ENCODE results near the gene KHDC1. TPM values are rescaled to one million over a fixed set of nuclear protein-coding genes. Genes with fewer than 3 reads are reported as not detected.

KHDC1 gene
- total and polyA plus RNA-seq, 2 of the 8 experiments (the other 6 are each of a cell fraction or from before 2014, with no cell fraction given), result 4.3 to 7.3 TPM

DNA sequence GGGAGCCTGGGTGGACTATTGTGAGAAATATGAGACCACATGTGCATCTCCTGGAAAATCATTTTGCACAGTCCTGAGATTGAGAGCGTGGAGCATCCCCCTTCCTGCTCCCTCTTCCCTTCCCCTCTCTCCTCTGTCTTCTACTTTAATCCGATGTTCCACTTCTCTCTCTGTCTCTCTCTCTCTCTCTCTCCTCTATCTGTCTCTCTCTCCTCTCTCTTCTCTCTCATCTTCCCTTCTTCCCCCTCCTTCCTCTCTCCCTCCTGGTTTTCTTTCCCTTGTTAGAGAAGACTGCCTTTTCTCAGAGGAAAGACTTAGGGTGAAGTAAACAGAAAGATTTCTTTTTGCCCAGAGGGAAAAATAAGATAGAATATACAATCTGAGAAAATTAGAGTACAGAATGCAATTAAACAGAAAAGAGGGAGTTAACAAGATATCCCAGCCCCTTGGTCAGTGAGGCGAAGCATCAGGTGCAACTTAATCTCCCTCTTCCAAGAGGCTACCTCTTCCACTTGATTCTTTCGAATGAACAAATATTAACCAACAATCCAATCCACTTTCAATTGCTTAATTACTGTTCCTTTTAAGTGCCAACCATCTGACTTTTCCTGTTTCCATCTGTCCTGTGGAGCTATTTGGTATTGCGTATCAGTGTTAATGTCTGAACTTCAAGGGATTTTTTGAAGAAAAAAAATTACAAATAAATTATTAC is 14.6 kb downstream of the KHDC1 start:
- no peak overlapping the region for H3K9ac ChIP-seq (replicated peaks in 1 of 4; ENCODE audit: extremely low read depth in 1 of 4, low read depth in 3 of 4, low read length in 3 of 4)
- H3K14ac ChIP-seq (ENCODE audit: insufficient read length), result no peak overlapping the region
- CTCF ChIA-PET (ENCODE audit: partially characterized antibody), result interaction anchor here (1.2 kb wide), 2 partner anchors 67 to 84 kb away, joined by 3 read pairs; no protein-coding TSS in a partner anchor
- DNase-seq (ENCODE audit: low read depth in 1 of 2, low spot score in 2 of 2), result no peak
- H3K27me3 ChIP-seq (replicated peaks in 1 of 4; ENCODE audit: control insufficient read depth in 3 of 4, extremely low read depth in 1 of 4, insufficient read depth in 3 of 4, low read length in 3 of 4), result no peaks in the 10 kb centered on the region
- no peak for FAIRE-seq
- H3K79me1 ChIP-seq (ENCODE audit: low read depth, low read length), result no peaks in the 10 kb centered on the region
- no peak overlapping the region for H3K4me2 ChIP-seq (ENCODE audit: insufficient read depth in 1 of 2, low read depth in 2 of 2, low read length in 2 of 2)
- H3K4me3 ChIP-seq (ENCODE audit: extremely low read depth in 1 of 4, insufficient read depth in 2 of 4, low read depth in 3 of 4, low read length in 4 of 4), result no peak overlapping the region
- no peak overlapping the region for H2AK5ac ChIP-seq (ENCODE audit: low read depth, low read length)
- no peak overlapping the region for H3K27ac ChIP-seq (ENCODE audit: low read depth, low read length)
- WGBS, 2 experiments (ENCODE audit: extremely low coverage in 1 of 2, insufficient coverage in 1 of 2, insufficient read length in 1 of 2, insufficient replicate concordance in 2 of 2, low coverage in 1 of 2, low lambda C conversion rate in 2 of 2, missing lambda C conversion rate in 1 of 2), result 92% methylated on average over 5 of the region's 5 CpGs; no CpG with 5 or more reads in 1 of the 2 experiments
- H3K23me2 ChIP-seq (ENCODE audit: low read depth, low read length), result no peaks in the 10 kb centered on the region
- H3K23ac ChIP-seq (ENCODE audit: insufficient read length), result no peak overlapping the region
- no peak overlapping the region for H4K91ac ChIP-seq (replicated peaks; ENCODE audit: insufficient read length, low read length)
- no peak overlapping the region for H4K8ac ChIP-seq (ENCODE audit: extremely low read depth, insufficient read depth, low read length)
- H3K36me3 ChIP-seq (ENCODE audit: control insufficient read depth in 2 of 4, insufficient read depth in 4 of 4, low read length in 3 of 4), result no peaks in the 10 kb centered on the region
- no peak overlapping the region for H3K18ac ChIP-seq (ENCODE audit: extremely low read depth, low read length)
- POLR2A ChIA-PET (ENCODE audit: partially characterized antibody), result no interaction called here
- H3K56ac ChIP-seq (replicated peaks; ENCODE audit: insufficient read length, low read depth, low read length), result no peak overlapping the region
- H3K79me2 ChIP-seq (ENCODE audit: control insufficient read depth in 1 of 2, insufficient read depth in 2 of 2, low read length in 2 of 2), result no peaks in the 10 kb centered on the region
- no peaks in the 10 kb centered on the region for H3K9me3 ChIP-seq (ENCODE audit: insufficient read depth in 2 of 2, low read depth in 1 of 2, low read length in 1 of 2)
- H2AFZ ChIP-seq (ENCODE audit: low read length), result no peak overlapping the region
- no peak overlapping the region for H2BK120ac ChIP-seq (replicated peaks; ENCODE audit: low read depth, low read length)
- H2BK12ac ChIP-seq (ENCODE audit: low read depth, low read length), result no peak overlapping the region
- no peak overlapping the region for H3K4ac ChIP-seq (replicated peaks; ENCODE audit: insufficient read length, low read depth, low read length)
- no peaks in the 10 kb centered on the region for H4K20me1 ChIP-seq (replicated peaks in 1 of 2; ENCODE audit: control insufficient read depth in 1 of 2, insufficient read depth in 2 of 2, low read length in 2 of 2)
- H2BK5ac ChIP-seq (ENCODE audit: low read depth, low read length), result no peak overlapping the region
- no peak overlapping the region for H2BK20ac ChIP-seq (ENCODE audit: low read length)
- H3K4me1 ChIP-seq (replicated peaks in 1 of 4; ENCODE audit: control insufficient read depth in 3 of 4, insufficient read depth in 4 of 4, low read length in 3 of 4), result no peaks in the 10 kb centered on the region
- H2BK15ac ChIP-seq (ENCODE audit: low read length), result no peak overlapping the region
- no peak overlapping the region for H4K5ac ChIP-seq (ENCODE audit: insufficient read length, low read depth, low read length)
- TF ChIP-seq GTF2F1 (IDR thresholded peaks at IDR 0.05; ENCODE audit: borderline replicate concordance, low read depth, low read length), result no peak
- no peak for TF ChIP-seq KDM1A (IDR thresholded peaks at IDR 0.05; ENCODE audit: borderline replicate concordance, low read length)
- no peak for TF ChIP-seq SP2 (IDR thresholded peaks at IDR 0.05; ENCODE audit: low read length)
- TF ChIP-seq JUN (IDR thresholded peaks at IDR 0.05; ENCODE audit: low read depth, low read length), result no peak
- no peak for TF ChIP-seq CBX5 (IDR thresholded peaks at IDR 0.05; ENCODE audit: low read depth, low read length)
- no peak for TF ChIP-seq RXRA (IDR thresholded peaks at IDR 0.05; ENCODE audit: insufficient read depth, low read depth, low read length)
- TF ChIP-seq POLR2A (IDR thresholded peaks at IDR 0.05; ENCODE audit: control extremely low read depth in 1 of 2, low read depth in 2 of 2, low read length in 2 of 2), result no peak
- TF ChIP-seq HDAC6 (IDR thresholded peaks at IDR 0.05; ENCODE audit: low read depth, low read length), result no peak
- no peak for TF ChIP-seq ZNF274 (IDR thresholded peaks at IDR 0.05; ENCODE audit: borderline replicate concordance, extremely low read depth, low read length)
- TF ChIP-seq EGR1 (IDR thresholded peaks at IDR 0.05; ENCODE audit: borderline replicate concordance, low read depth, low read length), result no peak
- no peak for TF ChIP-seq CEBPB (IDR thresholded peaks at IDR 0.05; ENCODE audit: low read depth, low read length)
- no peak for TF ChIP-seq RNF2 (IDR thresholded peaks at IDR 0.05; ENCODE audit: borderline replicate concordance, low read depth, low read length, missing control alignments, poor library complexity, severe bottlenecking)
- TF ChIP-seq E2F6 (IDR thresholded peaks at IDR 0.05), result no peak

Measured in H1 (cell line).